Esophagus muscularis mucosa (tissue), 4 donors: ENCODE measurements around the gene BMX. TPM values are rescaled to one million over a fixed set of nuclear protein-coding genes. Genes with fewer than 3 reads are reported as not detected.

Experiments
- DNase-seq: peaks from one replicate; pipeline ENCODE4 v3.0.0-alpha.2; 2017; ENCODE audit errors: extremely low spot score
- H3K27ac ChIP-seq, 4 donors: fragments of 200-600 bp; sonication (generic); replicated peaks in 1 of 4; 1 replicate in 3 of 4; 2 replicates in 1 of 4; pipeline ENCODE4 v1.5.1; 2016 to 2019; ENCODE audit warnings: mild to moderate bottlenecking in 1 of 4
- H3K27me3 ChIP-seq, 4 donors: fragments of 200-600 bp; sonication (generic); one replicate each; pipeline versions ENCODE4 v1.5.1 to v1.6.0; 2016 to 2019
- H3K36me3 ChIP-seq, 4 donors: fragments of 200-600 bp; sonication (generic); one replicate each; pipeline ENCODE4 v1.5.1; 2016 to 2019
- H3K4me1 ChIP-seq, 4 donors: fragments of 200-600 bp; sonication (generic); one replicate each; pipeline ENCODE4 v1.5.1; 2016 to 2019
- H3K4me3 ChIP-seq, 4 donors: fragments of 200-600 bp; sonication (generic); 1 replicate in 2 of 4; 2 replicates in 2 of 4; pipeline ENCODE4 v1.5.1; 2016 to 2019; ENCODE audit warnings: mild to moderate bottlenecking in 4 of 4, moderate library complexity in 1 of 4
- H3K9me3 ChIP-seq, 4 donors: fragments of 200-600 bp; sonication (generic); 1 replicate in 3 of 4; 2 replicates in 1 of 4; pipeline ENCODE4 v1.5.1; 2016 to 2019
- CTCF ChIP-seq, 3 experiments: fragments of 200-600 bp in 2 of 3; fragments of 450-650 bp in 1 of 3; sonication (generic) in 2 of 3; IDR thresholded peaks; one replicate each; pipeline ENCODE4 v1.5.1; 2017 to 2019; ENCODE audit warnings: antibody characterized with exemption in 3 of 3, mild to moderate bottlenecking in 2 of 3, moderate library complexity in 1 of 3
- EP300 ChIP-seq: sonication (generic); formaldehyde crosslinking; IDR thresholded peaks from one replicate; pipeline ENCODE4 v1.6.1; 2017; ENCODE audit warnings: antibody characterized with exemption
- POLR2A ChIP-seq: fragments of 450-650 bp; IDR thresholded peaks from one replicate; pipeline ENCODE4 v1.6.1; 2017; ENCODE audit warnings: antibody characterized with exemption, moderate library complexity, mild to moderate bottlenecking, low read depth
- POLR2AphosphoS5 ChIP-seq, 2 donors: sonication (generic); formaldehyde crosslinking; IDR thresholded peaks; one replicate each; pipeline ENCODE4 v1.6.1; 2017; ENCODE audit warnings: antibody characterized with exemption in 2 of 2
- WGBS: methylation state at CpG from one replicate; pipeline ENCODE4 v1.1.5; 2018; 5-methylcytosine and 5-hydroxymethylcytosine counted together
- intact Hi-C: fragments of 100-400 bp; cut with DNase I; formaldehyde crosslinking; loops from one replicate; pipeline ENCODE4 v1.15.1; 2023
- total RNA-seq, 4 donors: library from RNA; depleted of rRNA; stranded (reverse); fragments of >200 nt; gene quantifications; one replicate each; pipeline versions ENCODE4 v1.1.0 to v1.2.1, GENCODE V29; 2016

Gene BMX
- total RNA-seq, 4 donors from 2014 or later: 2.0 to 2.9 (median 2.7) TPM

DNA sequence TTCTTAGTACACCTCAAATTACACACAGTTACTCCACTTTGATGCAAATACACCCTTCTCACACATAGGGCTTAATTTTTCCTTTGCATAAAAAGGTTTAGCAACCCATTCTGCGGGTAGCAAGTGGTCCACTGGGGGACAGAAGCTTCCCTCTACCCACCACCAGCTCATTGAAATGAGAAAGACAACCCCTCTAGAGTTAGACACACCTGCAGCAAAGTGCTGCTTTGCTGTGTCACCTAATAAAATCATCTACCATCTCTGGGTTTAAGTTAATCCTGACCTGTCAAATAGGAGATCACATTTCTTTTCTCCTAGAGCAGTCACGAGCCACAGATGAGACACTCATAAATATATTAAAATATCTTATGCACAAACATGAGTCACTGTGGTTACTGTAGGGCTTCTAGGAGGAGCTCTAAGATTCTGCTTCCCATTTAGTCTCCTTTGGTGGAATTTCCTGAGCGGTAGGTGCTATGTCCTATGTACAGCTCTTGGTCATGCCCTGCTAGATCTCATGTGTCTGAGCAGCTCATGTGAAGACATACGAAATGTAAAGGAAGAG, 11.9 kb downstream of the BMX start:
- H3K27me3 ChIP-seq: peaks cover 0 to 5% (median 0%) of the 10 kb centered on the region in 4 donors
- no peak for DNase-seq
- no peak for TF ChIP-seq POLR2A
- no peak for TF ChIP-seq EP300
- no peak for TF ChIP-seq POLR2AphosphoS5 (IDR thresholded peaks at IDR 0.05)
- TF ChIP-seq CTCF (IDR thresholded peaks at IDR 0.05): no peak
- no peak overlapping the region for H3K4me3 ChIP-seq
- WGBS: 77% methylated on average over 4 of the region's 4 CpGs
- no peaks in the 10 kb centered on the region for H3K4me1 ChIP-seq
- intact Hi-C loops: no loop called here
- no peak overlapping the region for H3K27ac ChIP-seq
- no peaks in the 10 kb centered on the region for H3K36me3 ChIP-seq
- H3K9me3 ChIP-seq: no peaks in the 10 kb centered on the region

- no peaks in the 10 kb centered on the region for H3K4me1 ChIP-seq
- H3K4me3 ChIP-seq: no peak overlapping the region
- TF ChIP-seq CTCF (IDR thresholded peaks at IDR 0.05) (no peak), EP300 (no peak), POLR2AphosphoS5 (IDR thresholded peaks at IDR 0.05) (no peak), POLR2A (no peak)
- peaks cover 0 to 5% (median 0%) of the 10 kb centered on the region in 4 donors for H3K27me3 ChIP-seq
- DNase-seq: no peak
- H3K36me3 ChIP-seq: no peaks in the 10 kb centered on the region
- 47% methylated on average over 1 of the region's 1 CpG for WGBS
- no peaks in the 10 kb centered on the region for H3K9me3 ChIP-seq
- no peak overlapping the region for H3K27ac ChIP-seq
- intact Hi-C loops: no loop called here
Observed at GRCh38 chrX:15514279-15514678, 13.7 kb downstream of the BMX start.

- Histone ChIP-seq H3K4me3 (no peak overlapping the region), H3K4me1 (no peaks in the 10 kb centered on the region), H3K36me3 (no peaks in the 10 kb centered on the region), H3K9me3 (no peaks in the 10 kb centered on the region), H3K27me3 (peaks cover 0 to 5% (median 0%) of the 10 kb centered on the region in 4 donors), H3K27ac (no peak overlapping the region)
- 39% methylated on average over 6 of the region's 6 CpGs for WGBS
- TF ChIP-seq POLR2A: no peak
- intact Hi-C loops: no loop called here
- DNase-seq: no peak
Observed at GRCh38 chrX:15515931-15516330, 15.3 kb downstream of the BMX start.

- 80% methylated on average over 1 of the region's 3 CpGs for WGBS
Observed at GRCh38 chrX:15522464-15522863, 21.9 kb downstream of the BMX start.

GRCh38 chrX:15523088-15523487, 22.5 kb downstream of the BMX start:
- no peaks in the 10 kb centered on the region for H3K4me1 ChIP-seq
- intact Hi-C loops: no loop called here
- H3K27ac ChIP-seq: no peak overlapping the region
- DNase-seq: no peak
- no peaks in the 10 kb centered on the region for H3K36me3 ChIP-seq
- H3K4me3 ChIP-seq: no peak overlapping the region
- no peaks in the 10 kb centered on the region for H3K9me3 ChIP-seq
- peaks cover 0 to 3% (median 0%) of the 10 kb centered on the region in 4 donors for H3K27me3 ChIP-seq
- no peak for TF ChIP-seq POLR2A
- TF ChIP-seq EP300: no peak
- no peak for TF ChIP-seq CTCF (IDR thresholded peaks at IDR 0.05)
- no peak for TF ChIP-seq POLR2AphosphoS5 (IDR thresholded peaks at IDR 0.05)

More at GRCh38 chrX:15522464-15522863, 21.9 kb downstream of the BMX start:
- Histone ChIP-seq H3K9me3 (no peaks in the 10 kb centered on the region), H3K36me3 (no peaks in the 10 kb centered on the region), H3K27ac (no peak overlapping the region), H3K4me1 (no peaks in the 10 kb centered on the region), H3K27me3 (peaks cover 0 to 3% (median 0%) of the 10 kb centered on the region in 4 donors), H3K4me3 (no peak overlapping the region)
- TF ChIP-seq POLR2A: no peak
- TF ChIP-seq POLR2AphosphoS5 (IDR thresholded peaks at IDR 0.05): no peak
- TF ChIP-seq EP300: no peak
- no peak for TF ChIP-seq CTCF (IDR thresholded peaks at IDR 0.05)
- DNase-seq: no peak
- intact Hi-C loops: no loop called here
